Adrenal gland (tissue), 12 donors: ENCODE results near the gene BBS9. TPM values are rescaled to one million over a fixed set of nuclear protein-coding genes. Genes with fewer than 3 reads are reported as not detected.
A peak's percentile ranks its signal among the peaks of the same experiment; 100 is the strongest.

Source experiments
- DNase-seq, 7 donors: peaks; one replicate each; pipeline ENCODE4 v3.0.0-alpha.2; 2019 to 2020
- H3K27ac ChIP-seq, 5 donors: fragments of 200-600 bp; sonication (generic) in 4 of 5; 1 replicate in 3 of 5; 2 replicates in 2 of 5; pipeline versions ENCODE4 v1.5.1 to v1.8.0; 2016 to 2020; ENCODE audit warnings: mild to moderate bottlenecking in 1 of 5
- H3K27me3 ChIP-seq: fragments of 200-600 bp; 2 replicates; pipeline ENCODE4 v1.8.0; 2021
- H3K36me3 ChIP-seq, 2 donors: fragments of 200-600 bp; replicated peaks in 1 of 2; 1 replicate in 1 of 2; 2 replicates in 1 of 2; pipeline versions ENCODE4 v1.5.1 to v1.8.0; 2018 to 2022
- H3K4me1 ChIP-seq, 2 donors: fragments of 200-600 bp; replicated peaks in 1 of 2; 1 replicate in 1 of 2; 2 replicates in 1 of 2; pipeline versions ENCODE4 v1.5.1 to v1.8.0; 2018 to 2021
- H3K4me3 ChIP-seq, 4 donors: fragments of 200-600 bp; sonication (generic) in 3 of 4; one replicate each; pipeline ENCODE4 v1.5.1; 2016 to 2018
- H3K9me3 ChIP-seq, 3 donors: fragments of 200-600 bp; sonication (generic) in 1 of 3; replicated peaks in 1 of 3; 1 replicate in 2 of 3; 2 replicates in 1 of 3; pipeline versions ENCODE4 v1.5.1 to v1.8.0; 2016 to 2021
- CTCF ChIP-seq, 6 experiments: fragments of 450-650 bp in 4 of 6; fragments of 200-600 bp in 2 of 6; sonication (generic) in 1 of 6; IDR thresholded peaks; 1 replicate in 5 of 6; 2 replicates in 1 of 6; pipeline versions ENCODE4 v1.5.1 to v1.8.0; 2016 to 2021; ENCODE audit warnings: antibody characterized with exemption in 6 of 6, mild to moderate bottlenecking in 2 of 6, moderate library complexity in 1 of 6
- POLR2A ChIP-seq, 2 donors: fragments of 450-650 bp; IDR thresholded peaks; one replicate each; pipeline ENCODE4 v1.6.1; 2017; ENCODE audit warnings: antibody characterized with exemption in 2 of 2, mild to moderate bottlenecking in 2 of 2, moderate library complexity in 1 of 2
- WGBS, 4 donors: extraction: QIAGEN DNeasy Blood & Tissue Kit in 2 of 4; methylation state at CpG; one replicate each; pipeline versions ENCODE4 v1.1.5 to v1.1.7; 2013 to 2017; 5-methylcytosine and 5-hydroxymethylcytosine counted together
- intact Hi-C, 2 donors: fragments of 100-400 bp; cut with DNase I; formaldehyde crosslinking; loops; one replicate each; pipeline versions ENCODE4 v1.14.1 to v1.15.0; 2022 to 2023
- polyA plus RNA-seq, 3 donors: library from polyadenylated mRNA; stranded (reverse); fragments of 200-250 nt in 2 of 3; fragments of 350-450 nt in 1 of 3; fragmentation: Illumina TruSeq in 1 of 3; extraction: RNeasy Lipid Tissue Mini Kit (QIAGEN cat#74804) in 1 of 3; gene quantifications; one replicate each; pipeline ENCODE4 v1.2.3, GENCODE V29; 2013 to 2014
- total RNA-seq, 9 donors: library from RNA; depleted of rRNA in 4 of 9; stranded (reverse); fragments of >200 nt in 4 of 9; fragments of 120-200 nt in 1 of 9; fragmentation: NEBNext Ultra II Directional in 1 of 9; extraction: Animal tissue kit (Norgen Biotek cat#: 25700) in 1 of 9; gene quantifications; one replicate each; pipeline versions ENCODE4 v1.1.0 to v1.2.4, GENCODE V29; 2013 to 2023
- donor health status: healthy with polysubstance abuse.
- donor health status: Bipolar disorder and iron deficiency.
- donor health status: DM: yes; HTN: yes; CAD: no.
- donor health status: DM: no; HTN: no; CAD: no.
- donor health status: DM: no; HTN: no; CAD: no.
- donor health status: DM: yes; HTN: yes; CAD: no.

Gene BBS9
- total and polyA plus RNA-seq, 12 donors: 5.6 to 39.4 (median 21.7) TPM

- H3K4me3 ChIP-seq: no peak overlapping the region
- no peaks in the 10 kb centered on the region for H3K27me3 ChIP-seq
- no peaks in the 10 kb centered on the region for H3K4me1 ChIP-seq
- TF ChIP-seq CTCF (IDR thresholded peaks at IDR 0.05) (no peak), POLR2A (IDR thresholded peaks at IDR 0.05) (no peak)
- peak in 1 of 7 donors; percentile 12 for DNase-seq
- intact Hi-C loops: no loop called here
- H3K36me3 ChIP-seq: peaks cover 0 to 4% of the 10 kb centered on the region in 2 donors
- no peaks in the 10 kb centered on the region for H3K9me3 ChIP-seq
- 89 to 99% (median 97%) methylated on average over 4 of the region's 4 CpGs for WGBS, 4 donors
- H3K27ac ChIP-seq: no peak overlapping the region
These were observed 250.6 kb downstream of the BBS9 start for GRCh38 chr7:33379891-33380525.

GRCh38 chr7:33388332-33388731 is 259.0 kb downstream of the BBS9 start:
- Histone ChIP-seq H3K4me1 (no peaks in the 10 kb centered on the region), H3K27ac (no peak overlapping the region), H3K4me3 (no peak overlapping the region), H3K36me3 (no peaks in the 10 kb centered on the region), H3K9me3 (no peaks in the 10 kb centered on the region), H3K27me3 (no peaks in the 10 kb centered on the region)
- no peak for DNase-seq
- intact Hi-C loops: no loop called here
- TF ChIP-seq CTCF (IDR thresholded peaks at IDR 0.05) (no peak), POLR2A (IDR thresholded peaks at IDR 0.05) (no peak)
- WGBS, 4 donors: 93 to 100% (median 97%) methylated on average over 3 of the region's 3 CpGs

GRCh38 chr7:33392148-33392547 is 262.8 kb downstream of the BBS9 start:
- intact Hi-C loops: no loop called here
- Histone ChIP-seq H3K36me3 (no peaks in the 10 kb centered on the region), H3K27ac (no peak overlapping the region), H3K9me3 (no peaks in the 10 kb centered on the region), H3K4me3 (no peak overlapping the region), H3K4me1 (no peaks in the 10 kb centered on the region), H3K27me3 (no peaks in the 10 kb centered on the region)
- TF ChIP-seq CTCF (IDR thresholded peaks at IDR 0.05) (no peak), POLR2A (IDR thresholded peaks at IDR 0.05) (no peak)
- DNase-seq: no peak
- 80 to 91% (median 85%) methylated on average over 1 of the region's 1 CpG for WGBS, 4 donors

- no peak overlapping the region for H3K27ac ChIP-seq
- H3K9me3 ChIP-seq: no peaks in the 10 kb centered on the region
- no peak overlapping the region for H3K4me3 ChIP-seq
- no peaks in the 10 kb centered on the region for H3K27me3 ChIP-seq
- no peak for DNase-seq
- no peaks in the 10 kb centered on the region for H3K4me1 ChIP-seq
- intact Hi-C loops: no loop called here
- TF ChIP-seq CTCF (IDR thresholded peaks at IDR 0.05) (no peak), POLR2A (IDR thresholded peaks at IDR 0.05) (no peak)
- no peaks in the 10 kb centered on the region for H3K36me3 ChIP-seq
These were observed 264.4 kb downstream of the BBS9 start for GRCh38 chr7:33393770-33394169.
